GM12873 (cell line): ENCODE measurements around the gene TSPAN1.

Experiments
- CTCF ChIP-seq: IDR thresholded peaks from 2 replicates; pipeline ENCODE4 v1.5.1; 2012; ENCODE audit warnings: low read depth, mild to moderate bottlenecking, moderate library complexity, low read length, control low read depth; ENCODE audit not compliant: insufficient read depth; ENCODE audit errors: missing control alignments

Gene TSPAN1

GRCh38 chr1:46174448-46175231 lies at the start of gene TSPAN1:
Gene TSPAN1, plus strand, starts transcription at chr1:46175087. Its CDS starts 6,021 bp downstream, at chr1:46181108.
- no peak for TF ChIP-seq CTCF

DNA sequence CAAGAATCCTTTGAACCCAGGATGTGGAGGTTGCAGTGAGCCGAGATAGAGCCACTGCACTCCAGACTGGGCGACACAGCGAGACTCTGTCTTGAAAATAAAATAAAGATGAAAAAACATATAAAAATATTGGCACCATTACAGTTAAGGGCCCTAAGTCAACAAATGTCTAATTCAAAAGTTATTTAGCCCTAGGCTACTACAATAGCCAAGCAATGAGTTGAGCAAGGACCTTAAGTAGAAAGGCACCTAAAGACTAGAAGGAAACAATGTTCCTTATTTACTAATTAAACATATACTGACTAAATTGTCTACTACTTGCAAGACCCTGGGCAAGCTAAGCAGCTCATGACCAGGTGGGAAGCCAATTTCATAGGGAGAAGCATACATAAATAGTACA lies 46.5 kb upstream of the TSPAN1 start:
- no peak for TF ChIP-seq CTCF

GRCh38 chr1:46130121-46130520 lies 44.8 kb upstream of the TSPAN1 start:
- no peak for TF ChIP-seq CTCF

DNA sequence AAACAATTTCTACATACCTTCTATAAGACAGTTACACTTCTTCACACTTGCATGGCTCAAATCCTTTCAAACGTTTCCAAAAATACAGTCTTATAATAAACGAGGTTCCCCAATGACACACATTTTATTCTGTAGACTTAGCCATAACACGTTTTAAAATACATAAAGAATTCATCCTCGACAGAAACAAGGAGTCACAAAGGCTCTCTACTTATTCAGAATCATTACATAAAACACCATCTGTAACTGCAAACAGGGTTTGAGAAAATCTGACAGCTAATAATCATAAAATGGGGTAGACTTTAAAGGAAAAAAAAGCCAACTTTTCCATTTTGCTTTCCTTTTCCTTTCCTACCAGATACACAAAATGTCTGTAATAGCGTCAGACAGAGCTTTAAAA lies 44.3 kb upstream of the TSPAN1 start:
- TF ChIP-seq CTCF: no peak

DNA sequence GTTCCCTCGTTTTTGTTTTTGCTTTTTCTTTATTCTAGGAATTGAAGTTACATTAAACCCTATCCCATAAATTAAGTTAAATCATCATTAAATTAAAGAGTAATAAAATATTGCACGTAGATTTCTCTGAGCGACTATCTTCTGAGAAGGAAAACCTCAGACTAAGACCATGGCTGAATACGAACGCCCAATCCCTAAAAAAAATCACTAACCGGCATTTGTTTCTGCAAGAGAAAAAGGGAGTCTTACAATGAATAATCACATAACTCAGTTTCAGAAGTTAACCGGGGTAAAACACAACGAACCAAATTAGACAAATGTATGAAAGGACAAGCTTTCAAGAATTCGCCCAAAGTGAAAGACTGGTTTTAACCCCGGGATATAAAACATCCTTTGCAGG lies 43.8 kb upstream of the TSPAN1 start:
- TF ChIP-seq CTCF: no peak

- no peak for TF ChIP-seq CTCF
These were observed 43.0 kb upstream of the TSPAN1 start for GRCh38 chr1:46131712-46132528.

DNA sequence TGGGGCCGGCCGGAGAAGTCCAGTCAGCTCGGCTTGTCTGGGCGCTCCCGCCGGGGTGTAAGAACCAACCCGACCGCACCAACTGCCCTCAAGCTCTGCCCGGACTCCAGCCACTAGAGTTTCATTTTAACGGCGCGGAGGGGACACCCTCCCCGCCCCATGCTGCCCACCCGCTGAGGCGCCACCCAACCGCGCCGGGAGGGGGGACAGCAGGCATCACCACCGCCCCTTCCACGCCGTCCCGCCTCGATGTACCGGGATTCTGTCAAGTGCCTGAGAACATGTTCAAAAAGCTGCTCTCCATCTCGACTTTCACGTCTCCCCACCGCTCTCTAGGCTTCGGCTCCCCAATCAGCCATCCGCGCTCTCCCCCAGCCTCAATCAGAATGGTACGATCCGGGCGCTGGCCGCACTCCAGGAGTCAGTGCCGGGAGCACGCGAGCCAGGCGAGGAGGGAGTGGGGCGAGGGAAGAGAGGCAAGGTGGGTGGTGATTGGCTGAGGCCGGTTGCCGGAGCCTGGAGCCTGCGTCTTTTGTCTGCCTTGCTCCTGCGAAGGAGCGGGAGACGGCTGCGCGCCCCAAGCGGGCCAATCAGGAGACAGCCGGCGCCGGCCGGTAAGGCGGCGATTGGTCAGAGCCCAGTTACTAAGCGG lies 42.2 kb upstream of the TSPAN1 start, which contains the start of gene PIK3R3:
Gene PIK3R3, minus strand, starts transcription at position 101 of the 652 bp plus-strand sequence. CDS start 677 bp downstream, outside the sequence.
- no peak for TF ChIP-seq CTCF
